ENCODE measurements around the gene HAAO.

The HAAO gene

GRCh38 chr2:42804891-42805290 lies 12.5 kb upstream of the HAAO start:
- peaks cover 21% of the 10 kb centered on the region for H3K4me1 Mint-ChIP-seq (ENCODE audit: low read depth)
- H3K4me3 Mint-ChIP-seq, result no peak overlapping the region
- H3K9me3 Mint-ChIP-seq (ENCODE audit: low read depth), result no peaks in the 10 kb centered on the region
- H3K27me3 Mint-ChIP-seq, result no peaks in the 10 kb centered on the region
- H3K27ac Mint-ChIP-seq, result no peak overlapping the region
- H3K36me3 Mint-ChIP-seq, result no peaks in the 10 kb centered on the region

GRCh38 chr2:42804338-42804737 lies 12.0 kb upstream of the HAAO start:
- Mint-ChIP-seq H3K4me1 (ENCODE audit: low read depth) (peaks cover 20% of the 10 kb centered on the region), H3K36me3 (no peaks in the 10 kb centered on the region), H3K9me3 (ENCODE audit: low read depth) (no peaks in the 10 kb centered on the region), H3K27me3 (no peaks in the 10 kb centered on the region), H3K27ac (no peak overlapping the region), H3K4me3 (no peak overlapping the region)

GRCh38 chr2:42802150-42802549 lies 9.8 kb upstream of the HAAO start:
- Mint-ChIP-seq H3K4me3 (no peak overlapping the region), H3K36me3 (no peaks in the 10 kb centered on the region), H3K27ac (no peak overlapping the region), H3K27me3 (no peaks in the 10 kb centered on the region), H3K4me1 (ENCODE audit: low read depth) (peaks cover 14% of the 10 kb centered on the region), H3K9me3 (ENCODE audit: low read depth) (no peaks in the 10 kb centered on the region)

- Mint-ChIP-seq H3K9me3 (ENCODE audit: low read depth) (no peaks in the 10 kb centered on the region), H3K27ac (no peak overlapping the region), H3K27me3 (no peaks in the 10 kb centered on the region), H3K4me3 (no peak overlapping the region), H3K36me3 (no peaks in the 10 kb centered on the region), H3K4me1 (ENCODE audit: low read depth) (peaks cover 14% of the 10 kb centered on the region)
Observed at GRCh38 chr2:42801381-42801780, 9.0 kb upstream of the HAAO start.

GRCh38 chr2:42800981-42801380 lies 8.6 kb upstream of the HAAO start:
- no peaks in the 10 kb centered on the region for H3K9me3 Mint-ChIP-seq (ENCODE audit: low read depth)
- H3K4me1 Mint-ChIP-seq (ENCODE audit: low read depth), result peaks cover 14% of the 10 kb centered on the region
- no peak overlapping the region for H3K4me3 Mint-ChIP-seq
- H3K27me3 Mint-ChIP-seq, result no peaks in the 10 kb centered on the region
- H3K27ac Mint-ChIP-seq, result no peak overlapping the region
- no peaks in the 10 kb centered on the region for H3K36me3 Mint-ChIP-seq

- Mint-ChIP-seq H3K4me3 (no peak overlapping the region), H3K4me1 (ENCODE audit: low read depth) (peaks cover 14% of the 10 kb centered on the region), H3K36me3 (no peaks in the 10 kb centered on the region), H3K27me3 (no peaks in the 10 kb centered on the region), H3K27ac (no peak overlapping the region), H3K9me3 (ENCODE audit: low read depth) (no peaks in the 10 kb centered on the region)
Observed at GRCh38 chr2:42800461-42800962, 8.1 kb upstream of the HAAO start.

GRCh38 chr2:42799881-42800280 lies 7.5 kb upstream of the HAAO start:
- no peaks in the 10 kb centered on the region for H3K9me3 Mint-ChIP-seq (ENCODE audit: low read depth)
- no peaks in the 10 kb centered on the region for H3K36me3 Mint-ChIP-seq
- no peak overlapping the region for H3K4me3 Mint-ChIP-seq
- no peaks in the 10 kb centered on the region for H3K27me3 Mint-ChIP-seq
- no peak overlapping the region for H3K27ac Mint-ChIP-seq
- H3K4me1 Mint-ChIP-seq (ENCODE audit: low read depth), result peaks cover 14% of the 10 kb centered on the region

- Mint-ChIP-seq H3K27ac (no peak overlapping the region), H3K27me3 (peaks cover 3% of the 10 kb centered on the region), H3K4me3 (no peak overlapping the region), H3K9me3 (ENCODE audit: low read depth) (no peaks in the 10 kb centered on the region), H3K4me1 (ENCODE audit: low read depth) (peaks cover 29% of the 10 kb centered on the region), H3K36me3 (no peaks in the 10 kb centered on the region)
Observed at GRCh38 chr2:42797281-42797680, 4.9 kb upstream of the HAAO start.

- Mint-ChIP-seq H3K9me3 (ENCODE audit: low read depth) (no peaks in the 10 kb centered on the region), H3K36me3 (peaks cover 2% of the 10 kb centered on the region), H3K27ac (no peak overlapping the region), H3K4me1 (ENCODE audit: low read depth) (peaks cover 34% of the 10 kb centered on the region), H3K27me3 (peaks cover 6% of the 10 kb centered on the region), H3K4me3 (no peak overlapping the region)
Observed at GRCh38 chr2:42796427-42797248, 4.3 kb upstream of the HAAO start.

GRCh38 chr2:42795841-42796301 lies 3.5 kb upstream of the HAAO start:
- peaks cover 13% of the 10 kb centered on the region for H3K27me3 Mint-ChIP-seq
- H3K27ac Mint-ChIP-seq, result no peak overlapping the region
- no peak overlapping the region for H3K4me3 Mint-ChIP-seq
- H3K36me3 Mint-ChIP-seq, result peaks cover 8% of the 10 kb centered on the region
- no peaks in the 10 kb centered on the region for H3K9me3 Mint-ChIP-seq (ENCODE audit: low read depth)
- peaks cover 30% of the 10 kb centered on the region for H3K4me1 Mint-ChIP-seq (ENCODE audit: low read depth)

GRCh38 chr2:42795275-42795674 lies 2.9 kb upstream of the HAAO start:
- Mint-ChIP-seq H3K4me1 (ENCODE audit: low read depth) (peaks cover 24% of the 10 kb centered on the region), H3K4me3 (no peak overlapping the region), H3K27me3 (peaks cover 15% of the 10 kb centered on the region), H3K9me3 (ENCODE audit: low read depth) (no peaks in the 10 kb centered on the region), H3K36me3 (peaks cover 8% of the 10 kb centered on the region), H3K27ac (no peak overlapping the region)

GRCh38 chr2:42794271-42795046 lies 2.1 kb upstream of the HAAO start:
- H3K27ac Mint-ChIP-seq, result no peak overlapping the region
- H3K4me3 Mint-ChIP-seq, result peak overlapping the region; percentile 85
- peaks cover 23% of the 10 kb centered on the region for H3K4me1 Mint-ChIP-seq (ENCODE audit: low read depth)

GRCh38 chr2:42793334-42794270 lies 1.2 kb upstream of the HAAO start:
- H3K27ac Mint-ChIP-seq, result peak overlapping the region; percentile 72
- H3K27me3 Mint-ChIP-seq, result peaks cover 21% of the 10 kb centered on the region
- peak overlapping the region; percentile 85 for H3K4me3 Mint-ChIP-seq
- no peaks in the 10 kb centered on the region for H3K9me3 Mint-ChIP-seq (ENCODE audit: low read depth)
- peaks cover 23% of the 10 kb centered on the region for H3K4me1 Mint-ChIP-seq (ENCODE audit: low read depth)
- peaks cover 8% of the 10 kb centered on the region for H3K36me3 Mint-ChIP-seq

More at GRCh38 chr2:42794271-42795046, 2.1 kb upstream of the HAAO start:
- no peaks in the 10 kb centered on the region for H3K9me3 Mint-ChIP-seq (ENCODE audit: low read depth)
- H3K27me3 Mint-ChIP-seq, result peaks cover 21% of the 10 kb centered on the region
- peaks cover 8% of the 10 kb centered on the region for H3K36me3 Mint-ChIP-seq

- peaks cover 24% of the 10 kb centered on the region for H3K4me1 Mint-ChIP-seq (ENCODE audit: low read depth)
- H3K4me3 Mint-ChIP-seq, result peak overlapping the region; percentile 85
- no peak overlapping the region for H3K27ac Mint-ChIP-seq
- no peaks in the 10 kb centered on the region for H3K9me3 Mint-ChIP-seq (ENCODE audit: low read depth)
- peaks cover 21% of the 10 kb centered on the region for H3K27me3 Mint-ChIP-seq
- peaks cover 8% of the 10 kb centered on the region for H3K36me3 Mint-ChIP-seq
Observed at GRCh38 chr2:42792087-42792582, 248 bp downstream of the HAAO start.

Measured in activated naive CD8-positive, alpha-beta T cell (primary cell).